Mesothelial cell of epicardium (in vitro differentiated cells): Measurements from ENCODE around the gene TMEM121. TPM values are rescaled to one million over a fixed set of nuclear protein-coding genes. Genes with fewer than 3 reads are reported as not detected.

Source experiments
- DNase-seq, 2 experiments: peaks; one replicate each; pipeline ENCODE4 v3.0.0; 2021; ENCODE audit warnings: low spot score in 2 of 2; ENCODE audit not compliant: unreplicated experiment in 2 of 2
- H3K27ac Mint-ChIP-seq: 2 replicates; pipeline ENCODE4 v1.8.0; 2021; ENCODE audit warnings: mixed read lengths
- H3K27me3 Mint-ChIP-seq: 2 replicates; pipeline ENCODE4 v1.8.0; 2021; ENCODE audit warnings: low read depth, mixed read lengths
- H3K36me3 Mint-ChIP-seq: 2 replicates; pipeline ENCODE4 v1.8.0; 2021; ENCODE audit warnings: mixed read lengths
- H3K4me1 Mint-ChIP-seq: 2 replicates; pipeline ENCODE4 v1.8.0; 2021; ENCODE audit warnings: mixed read lengths
- H3K4me3 Mint-ChIP-seq: 2 replicates; pipeline ENCODE4 v1.8.0; 2021; ENCODE audit warnings: mild to moderate bottlenecking, moderate library complexity, mixed read lengths
- H3K9me3 Mint-ChIP-seq: 2 replicates; pipeline ENCODE4 v1.8.0; 2021; ENCODE audit warnings: mixed read lengths
- CTCF ChIP-seq: fragments of 200-600 bp; sonication (generic); IDR thresholded peaks from one replicate; pipeline ENCODE4 v1.5.0; 2021; ENCODE audit warnings: antibody characterized with exemption; ENCODE audit not compliant: unreplicated experiment
- total RNA-seq: library from RNA; stranded (reverse); gene quantifications from 3 replicates; pipeline ENCODE4 v1.2.1, GENCODE V29; 2021

TMEM121 gene
- total RNA-seq, result 4.3 to 6.0 TPM (median 5.6 TPM) in 3 replicates

- no peaks in the 10 kb centered on the region for H3K9me3 Mint-ChIP-seq
- peaks cover 43% of the 10 kb centered on the region for H3K27me3 Mint-ChIP-seq
- DNase-seq, result peak in 1 of 2 experiments; percentile 43
- H3K27ac Mint-ChIP-seq, result no peak within 1 kb of the TSS
- peaks cover 3% of the 10 kb centered on the region for H3K4me1 Mint-ChIP-seq
- peak within 1 kb of the TSS; percentile 64 for H3K4me3 Mint-ChIP-seq
- no peak for TF ChIP-seq CTCF
- no peaks in the 10 kb centered on the region for H3K36me3 Mint-ChIP-seq
Observed at GRCh38 chr14:105525861-105526775, at the start of gene TMEM121. TMEM121 (plus strand) TSS chr14:105526583; CDS start chr14:105528835, 2,252 bp downstream.

GRCh38 chr14:105476831-105477659, 49.3 kb upstream of the TMEM121 start:
- TF ChIP-seq CTCF, result no peak
- peaks cover 39% of the 10 kb centered on the region for H3K27me3 Mint-ChIP-seq
- DNase-seq, result no peak
- H3K4me3 Mint-ChIP-seq, result peak overlapping the region; percentile 62
- H3K27ac Mint-ChIP-seq, result no peak overlapping the region
- no peaks in the 10 kb centered on the region for H3K36me3 Mint-ChIP-seq
- peaks cover 32% of the 10 kb centered on the region for H3K4me1 Mint-ChIP-seq
- H3K9me3 Mint-ChIP-seq, result no peaks in the 10 kb centered on the region

GRCh38 chr14:105477660-105478397, 48.6 kb upstream of the TMEM121 start:
- Mint-ChIP-seq H3K4me1 (peaks cover 37% of the 10 kb centered on the region), H3K27me3 (peaks cover 39% of the 10 kb centered on the region), H3K27ac (no peak overlapping the region), H3K9me3 (no peaks in the 10 kb centered on the region), H3K4me3 (no peak overlapping the region), H3K36me3 (no peaks in the 10 kb centered on the region)
- no peak for TF ChIP-seq CTCF
- DNase-seq, result no peak

- Mint-ChIP-seq H3K36me3 (no peaks in the 10 kb centered on the region), H3K27ac (no peak overlapping the region), H3K4me3 (no peak overlapping the region), H3K27me3 (peaks cover 39% of the 10 kb centered on the region), H3K9me3 (no peaks in the 10 kb centered on the region), H3K4me1 (peaks cover 37% of the 10 kb centered on the region)
- no peak for TF ChIP-seq CTCF
- no peak for DNase-seq
Observed at GRCh38 chr14:105478398-105479251, 47.8 kb upstream of the TMEM121 start.
